Fibroblast of the aortic adventitia (primary cell): Measurements from ENCODE around the gene MCM3AP. TPM values are rescaled to one million over a fixed set of nuclear protein-coding genes. Genes with fewer than 3 reads are reported as not detected.
A peak's percentile ranks its signal among the peaks of the same experiment; 100 is the strongest.

Source experiments
- DNase-seq: peaks from one replicate; pipeline ENCODE4 v3.0.0-alpha.2; 2010; ENCODE audit warnings: low read depth
- H3K4me3 ChIP-seq: 2 replicates; pipeline ENCODE4 v1.5.1; 2011; ENCODE audit warnings: low read depth, mild to moderate bottlenecking, control low read depth, low read length, moderate library complexity
- CTCF ChIP-seq: IDR thresholded peaks from 2 replicates; pipeline ENCODE4 v1.5.1; 2011; ENCODE audit warnings: mild to moderate bottlenecking, low read length, control low read depth, inconsistent platforms; ENCODE audit not compliant: insufficient read depth
- total RNA-seq: library from RNA; depleted of rRNA; stranded (reverse); fragments of >200 nt; gene quantifications from 2 replicates; pipeline ENCODE4 v1.2.3, GENCODE V29; 2012; ENCODE audit warnings: low replicate concordance

MCM3AP gene
- total RNA-seq, 1 donor, result 66.4 TPM

GRCh38 chr21:46299167-46299566, 13.8 kb upstream of the MCM3AP start:
- no peak for TF ChIP-seq CTCF
- H3K4me3 ChIP-seq, result no peak overlapping the region
- DNase-seq, result no peak

- H3K4me3 ChIP-seq, result peak overlapping the region; percentile 42
- no peak for TF ChIP-seq CTCF
- peak; percentile 20 for DNase-seq
Observed at GRCh38 chr21:46297338-46298271, 12.2 kb upstream of the MCM3AP start.

- no peak overlapping the region for H3K4me3 ChIP-seq
- TF ChIP-seq CTCF, result no peak
- DNase-seq, result peak; percentile 39
Observed at GRCh38 chr21:46295996-46296752, 10.8 kb upstream of the MCM3AP start.

- DNase-seq, result no peak
- TF ChIP-seq CTCF, result no peak
- no peak overlapping the region for H3K4me3 ChIP-seq
Observed at GRCh38 chr21:46295177-46295770, 9.9 kb upstream of the MCM3AP start.

GRCh38 chr21:46294647-46295176, 9.3 kb upstream of the MCM3AP start:
- no peak for TF ChIP-seq CTCF
- H3K4me3 ChIP-seq, result no peak overlapping the region
- DNase-seq, result peak; percentile 52

- no peak overlapping the region for H3K4me3 ChIP-seq
- no peak for TF ChIP-seq CTCF
- DNase-seq, result no peak
Observed at GRCh38 chr21:46291561-46291960, 6.2 kb upstream of the MCM3AP start.
